Activated naive CD8-positive, alpha-beta T cell treated with anti-CD3 and anti-CD28 coated beads, Interleukin-2, amount 50 U/mL, for 24 hours (primary cell): ENCODE results near the gene FAM184A.

Experiments used
- ATAC-seq: fragments of 150-1000 bp; cut with Tn5 transposase; one replicate; pipeline ENCODE4 v1.10.0; 2021
- DNase-seq: peaks from one replicate; pipeline ENCODE4 v3.0.0; 2021
- H3K27ac Mint-ChIP-seq: one replicate; pipeline ENCODE4 v1.8.0; 2021; ENCODE audit warnings: mild to moderate bottlenecking, mixed read lengths
- H3K27me3 Mint-ChIP-seq: one replicate; pipeline ENCODE4 v1.8.0; 2021; ENCODE audit warnings: mixed read lengths
- H3K36me3 Mint-ChIP-seq: one replicate; pipeline ENCODE4 v1.8.0; 2021; ENCODE audit warnings: low read depth, mixed read lengths
- H3K4me1 Mint-ChIP-seq: one replicate; pipeline ENCODE4 v1.8.0; 2021; ENCODE audit warnings: mixed read lengths
- H3K4me3 Mint-ChIP-seq: one replicate; pipeline ENCODE4 v1.8.0; 2021; ENCODE audit warnings: mild to moderate bottlenecking, moderate library complexity, mixed read lengths
- H3K9me3 Mint-ChIP-seq: one replicate; pipeline ENCODE4 v1.8.0; 2021; ENCODE audit warnings: mixed read lengths

Gene FAM184A

GRCh38 chr6:118918329-118918725 lies 160.1 kb downstream of the FAM184A start:
- ATAC-seq, result no peak
- H3K27ac Mint-ChIP-seq, result no peak overlapping the region
- H3K4me3 Mint-ChIP-seq, result no peak overlapping the region
- H3K36me3 Mint-ChIP-seq, result peaks cover 62% of the 10 kb centered on the region
- H3K9me3 Mint-ChIP-seq, result no peaks in the 10 kb centered on the region
- no peaks in the 10 kb centered on the region for H3K4me1 Mint-ChIP-seq
- DNase-seq, result no peak
- H3K27me3 Mint-ChIP-seq, result no peaks in the 10 kb centered on the region

GRCh38 chr6:118917546-118918328 lies 160.7 kb downstream of the FAM184A start:
- no peak overlapping the region for H3K4me3 Mint-ChIP-seq
- DNase-seq (no peak), ATAC-seq (no peak)
- no peaks in the 10 kb centered on the region for H3K9me3 Mint-ChIP-seq
- H3K27ac Mint-ChIP-seq, result no peak overlapping the region
- H3K27me3 Mint-ChIP-seq, result no peaks in the 10 kb centered on the region
- no peaks in the 10 kb centered on the region for H3K4me1 Mint-ChIP-seq
- H3K36me3 Mint-ChIP-seq, result peaks cover 60% of the 10 kb centered on the region

GRCh38 chr6:118914598-118914997 lies 163.9 kb downstream of the FAM184A start:
- DNase-seq (no peak), ATAC-seq (no peak)
- peak overlapping the region; percentile 29 for H3K27ac Mint-ChIP-seq
- H3K4me1 Mint-ChIP-seq, result no peaks in the 10 kb centered on the region
- no peak overlapping the region for H3K4me3 Mint-ChIP-seq
- no peaks in the 10 kb centered on the region for H3K27me3 Mint-ChIP-seq
- no peaks in the 10 kb centered on the region for H3K9me3 Mint-ChIP-seq
- H3K36me3 Mint-ChIP-seq, result peaks cover 53% of the 10 kb centered on the region

- no peak for ATAC-seq
- H3K27me3 Mint-ChIP-seq, result no peaks in the 10 kb centered on the region
Observed at GRCh38 chr6:118913161-118913560, 165.3 kb downstream of the FAM184A start.

GRCh38 chr6:118912646-118913045 lies 165.8 kb downstream of the FAM184A start:
- ATAC-seq (no peak), DNase-seq (no peak)
- no peak overlapping the region for H3K4me3 Mint-ChIP-seq
- H3K27ac Mint-ChIP-seq, result no peak overlapping the region
- no peaks in the 10 kb centered on the region for H3K27me3 Mint-ChIP-seq
- no peaks in the 10 kb centered on the region for H3K4me1 Mint-ChIP-seq
- no peaks in the 10 kb centered on the region for H3K9me3 Mint-ChIP-seq
- peaks cover 54% of the 10 kb centered on the region for H3K36me3 Mint-ChIP-seq

More at GRCh38 chr6:118913161-118913560, 165.3 kb downstream of the FAM184A start:
- no peak for DNase-seq
- peaks cover 56% of the 10 kb centered on the region for H3K36me3 Mint-ChIP-seq
- H3K4me3 Mint-ChIP-seq, result no peak overlapping the region
- H3K27ac Mint-ChIP-seq, result no peak overlapping the region
- H3K4me1 Mint-ChIP-seq, result no peaks in the 10 kb centered on the region
- H3K9me3 Mint-ChIP-seq, result no peaks in the 10 kb centered on the region
